GM19452 (cell line): ENCODE results near the gene EEF1AKMT2.

ENCODE experiments used
- ATAC-seq: cut with Tn5 transposase; IDR thresholded peaks from one replicate; pipeline ENCODE4 v1.9.1; 2021; ENCODE audit not compliant: unreplicated experiment

Gene EEF1AKMT2

GRCh38 chr10:124723826-124724225 is 67.9 kb downstream of the EEF1AKMT2 start:
- no peak for ATAC-seq

- ATAC-seq = peak; percentile 59
These were observed 68.6 kb downstream of the EEF1AKMT2 start for GRCh38 chr10:124722798-124723783.

- ATAC-seq = no peak
These were observed 70.2 kb downstream of the EEF1AKMT2 start for GRCh38 chr10:124721330-124722045.

- peak; percentile 44 for ATAC-seq
These were observed 72.4 kb downstream of the EEF1AKMT2 start for GRCh38 chr10:124719213-124719851.

- peak; percentile 54 for ATAC-seq
These were observed 73.6 kb downstream of the EEF1AKMT2 start for GRCh38 chr10:124717911-124718741.

GRCh38 chr10:124717041-124717757 is 74.5 kb downstream of the EEF1AKMT2 start:
- no peak for ATAC-seq

GRCh38 chr10:124716369-124716768 is 75.3 kb downstream of the EEF1AKMT2 start:
- ATAC-seq = no peak

GRCh38 chr10:124715439-124715838 is 76.2 kb downstream of the EEF1AKMT2 start:
- no peak for ATAC-seq

- ATAC-seq = no peak
These were observed 77.9 kb downstream of the EEF1AKMT2 start for GRCh38 chr10:124713679-124714255.

- ATAC-seq = no peak
These were observed 78.8 kb downstream of the EEF1AKMT2 start for GRCh38 chr10:124712704-124713407.

GRCh38 chr10:124711145-124711544 is 80.5 kb downstream of the EEF1AKMT2 start:
- no peak for ATAC-seq

- no peak for ATAC-seq
These were observed 81.3 kb downstream of the EEF1AKMT2 start for GRCh38 chr10:124710266-124710881.

GRCh38 chr10:124709861-124710260 is 81.8 kb downstream of the EEF1AKMT2 start:
- no peak for ATAC-seq

GRCh38 chr10:124708922-124709520 is 82.7 kb downstream of the EEF1AKMT2 start:
- no peak for ATAC-seq

- no peak for ATAC-seq
These were observed 83.4 kb downstream of the EEF1AKMT2 start for GRCh38 chr10:124708246-124708779.
